Upper lobe of left lung (tissue), 6 donors: ENCODE results near the gene NLRP11. TPM values are rescaled to one million over a fixed set of nuclear protein-coding genes. Genes with fewer than 3 reads are reported as not detected.

Experiments used
- ATAC-seq, 2 donors: fragments of 200-7000 bp; cut with Tn5 transposase; one replicate each; pipeline ENCODE4 v1.9.1; 2022; ENCODE audit warnings: mild to moderate bottlenecking in 2 of 2, moderate library complexity in 2 of 2; ENCODE audit not compliant: low FRiP score in 2 of 2
- DNase-seq, 2 donors: peaks; one replicate each; pipeline ENCODE4 v3.0.0-alpha.2; 2019 to 2020
- H3K27ac ChIP-seq, 4 donors: fragments of 200-600 bp; sonication (generic); one replicate each; pipeline ENCODE4 v1.5.1; 2016 to 2019
- H3K27me3 ChIP-seq, 4 donors: fragments of 200-600 bp; sonication (generic); one replicate each; pipeline ENCODE4 v1.5.1; 2017 to 2019
- H3K36me3 ChIP-seq, 4 donors: fragments of 200-600 bp; sonication (generic); one replicate each; pipeline ENCODE4 v1.5.1; 2016 to 2019
- H3K4me1 ChIP-seq, 4 donors: fragments of 200-600 bp; sonication (generic); one replicate each; pipeline ENCODE4 v1.5.1; 2018 to 2019
- H3K4me3 ChIP-seq, 4 donors: fragments of 200-600 bp; sonication (generic); one replicate each; pipeline ENCODE4 v1.5.1; 2017 to 2019; ENCODE audit warnings: mild to moderate bottlenecking in 2 of 4, moderate library complexity in 1 of 4
- H3K9me3 ChIP-seq, 4 donors: fragments of 200-600 bp; sonication (generic); one replicate each; pipeline ENCODE4 v1.5.1; 2018 to 2019
- EP300 ChIP-seq, 4 donors: sonication (generic); formaldehyde crosslinking; IDR thresholded peaks; one replicate each; pipeline ENCODE4 v1.5.1; 2017; ENCODE audit warnings: antibody characterized with exemption in 4 of 4, control low read depth in 2 of 4
- POLR2A ChIP-seq, 4 donors: fragments of 450-650 bp; IDR thresholded peaks; one replicate each; pipeline ENCODE4 v1.5.1; 2016 to 2017; ENCODE audit warnings: antibody characterized with exemption in 4 of 4, mild to moderate bottlenecking in 2 of 4
- POLR2AphosphoS5 ChIP-seq, 2 donors: sonication (generic); formaldehyde crosslinking; IDR thresholded peaks; one replicate each; pipeline ENCODE4 v1.5.1; 2017; ENCODE audit warnings: antibody characterized with exemption in 2 of 2
- WGBS, 2 donors: methylation state at CpG; one replicate each; pipeline ENCODE4 v1.1.5; 2017 to 2018; 5-methylcytosine and 5-hydroxymethylcytosine counted together
- total RNA-seq, 6 donors: library from RNA; depleted of rRNA in 4 of 6; stranded (reverse); fragments of >200 nt in 4 of 6; gene quantifications; one replicate each; pipeline versions ENCODE4 v1.1.0 to v1.2.1, GENCODE V29; 2016 to 2021
- TF ChIP-seq, protein P1 (sequence below), 6 experiments: fragments of 450-650 bp in 4 of 6; fragments of 200-600 bp in 2 of 6; sonication (generic) in 2 of 6; IDR thresholded peaks; one replicate each; pipeline ENCODE4 v1.5.1; 2016 to 2019; ENCODE audit warnings: antibody characterized with exemption in 6 of 6
- donor health status: DM: no; HTN: no; CAD: no; lungs with moderate emphysema.
- donor health status: DM: no; HTN: yes; CAD: no; lungs with severe emphysema.

The NLRP11 gene
- total RNA-seq, 6 donors from 2014 or later: not detected

DNA sequence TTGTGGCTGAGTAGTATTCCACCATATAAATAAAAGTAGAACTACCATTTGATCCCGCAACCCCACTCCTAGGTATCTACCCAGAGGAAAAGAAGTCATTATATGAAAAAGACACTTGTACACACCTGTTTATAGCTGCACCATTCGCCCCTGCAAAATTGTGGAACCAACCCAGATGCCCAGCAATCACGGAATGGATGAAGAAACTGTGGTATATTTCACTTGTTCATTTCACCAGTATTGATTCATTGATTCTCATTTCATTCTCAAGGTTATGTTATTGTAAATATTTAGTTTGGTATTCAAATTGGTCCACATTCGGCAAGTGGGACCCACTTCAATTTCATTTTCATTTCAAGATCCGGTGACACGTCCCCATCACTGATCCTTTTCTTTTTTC, 81.1 kb downstream of the NLRP11 start:
- H3K27ac ChIP-seq: no peak overlapping the region
- no peaks in the 10 kb centered on the region for H3K36me3 ChIP-seq
- H3K4me1 ChIP-seq: no peaks in the 10 kb centered on the region
- DNase-seq: no peak
- no peak for ATAC-seq
- H3K27me3 ChIP-seq: no peaks in the 10 kb centered on the region
- H3K9me3 ChIP-seq: no peaks in the 10 kb centered on the region
- TF ChIP-seq POLR2AphosphoS5 (IDR thresholded peaks at IDR 0.05) (no peak), POLR2A (IDR thresholded peaks at IDR 0.05) (no peak), EP300 (IDR thresholded peaks at IDR 0.05) (no peak)
- TF ChIP-seq, protein P1, sequence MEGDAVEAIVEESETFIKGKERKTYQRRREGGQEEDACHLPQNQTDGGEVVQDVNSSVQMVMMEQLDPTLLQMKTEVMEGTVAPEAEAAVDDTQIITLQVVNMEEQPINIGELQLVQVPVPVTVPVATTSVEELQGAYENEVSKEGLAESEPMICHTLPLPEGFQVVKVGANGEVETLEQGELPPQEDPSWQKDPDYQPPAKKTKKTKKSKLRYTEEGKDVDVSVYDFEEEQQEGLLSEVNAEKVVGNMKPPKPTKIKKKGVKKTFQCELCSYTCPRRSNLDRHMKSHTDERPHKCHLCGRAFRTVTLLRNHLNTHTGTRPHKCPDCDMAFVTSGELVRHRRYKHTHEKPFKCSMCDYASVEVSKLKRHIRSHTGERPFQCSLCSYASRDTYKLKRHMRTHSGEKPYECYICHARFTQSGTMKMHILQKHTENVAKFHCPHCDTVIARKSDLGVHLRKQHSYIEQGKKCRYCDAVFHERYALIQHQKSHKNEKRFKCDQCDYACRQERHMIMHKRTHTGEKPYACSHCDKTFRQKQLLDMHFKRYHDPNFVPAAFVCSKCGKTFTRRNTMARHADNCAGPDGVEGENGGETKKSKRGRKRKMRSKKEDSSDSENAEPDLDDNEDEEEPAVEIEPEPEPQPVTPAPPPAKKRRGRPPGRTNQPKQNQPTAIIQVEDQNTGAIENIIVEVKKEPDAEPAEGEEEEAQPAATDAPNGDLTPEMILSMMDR (IDR thresholded peaks at IDR 0.05): no peak
- no peak overlapping the region for H3K4me3 ChIP-seq
- 81 to 87% methylated on average over 6 of the region's 6 CpGs for whole genome bisulfite sequencing, 2 donors

DNA sequence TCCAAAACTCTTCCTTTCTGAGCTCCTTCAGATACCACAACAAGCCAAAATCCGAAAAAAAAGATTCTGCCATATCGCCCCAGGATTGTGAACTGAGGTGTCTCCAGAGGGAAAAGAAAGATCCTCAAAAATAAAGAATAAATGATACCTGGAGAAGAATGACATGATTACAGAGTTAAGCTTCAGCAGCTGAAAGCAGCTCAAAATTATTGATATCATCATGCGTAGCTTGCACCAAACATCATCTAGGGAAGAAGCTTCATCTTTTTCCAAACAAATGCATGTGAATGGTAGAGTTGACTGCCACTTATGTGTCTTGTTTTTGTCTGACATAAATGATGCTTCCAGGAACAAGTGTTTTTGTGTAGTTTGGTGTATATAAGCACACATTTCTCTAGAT, 93.5 kb downstream of the NLRP11 start, which contains the start of gene NLRP9:
Gene NLRP9 (minus strand): TSS at position 101 of the 400 bp plus-strand sequence. CDS start 28 bp downstream, at position 73.
- no peak for TF ChIP-seq POLR2AphosphoS5 (IDR thresholded peaks at IDR 0.05)
- TF ChIP-seq EP300 (IDR thresholded peaks at IDR 0.05): no peak
- no peak for TF ChIP-seq POLR2A (IDR thresholded peaks at IDR 0.05)
- TF ChIP-seq, protein P1 (IDR thresholded peaks at IDR 0.05): no peak
- no peaks in the 10 kb centered on the region for H3K4me1 ChIP-seq
- H3K36me3 ChIP-seq: no peaks in the 10 kb centered on the region
- no peak within 1 kb of the TSS for H3K4me3 ChIP-seq
- ATAC-seq (no peak), DNase-seq (no peak)
- H3K27ac ChIP-seq: no peak within 1 kb of the TSS
- no peaks in the 10 kb centered on the region for H3K9me3 ChIP-seq
- H3K27me3 ChIP-seq: no peaks in the 10 kb centered on the region
- WGBS, 2 donors: 91 to 92% methylated on average over 3 of the region's 3 CpGs

Other genes starting within 250 kb of the NLRP11 start
- 10 to 100 TPM; 11.1 to 21.6 (median 16.3) TPM for gene FIZ1, start 232.5 kb downstream of the NLRP11 start, total RNA-seq
- 10 to 100 TPM; 19.9 to 58.7 (median 34.9) TPM for gene ZNF524, start 231.7 kb downstream of the NLRP11 start, total RNA-seq
- gene ZNF865, start 226.4 kb downstream of the NLRP11 start, total RNA-seq: 10 to 100 TPM in 4 of 6 donors, 1 to 10 TPM in 2; 7.7 to 39.8 (median 20.6) TPM
- 10 to 100 TPM in 2 of 6 donors, 1 to 10 TPM in 4; 6.8 to 14.7 (median 8.6) TPM for gene ZNF784, start 207.4 kb downstream of the NLRP11 start, total RNA-seq
- gene ZNF580, start 191.0 kb downstream of the NLRP11 start, total RNA-seq: 10 to 100 TPM; 28.1 to 84.1 (median 38.0) TPM
- 10 to 100 TPM; 15.6 to 38.8 (median 21.9) TPM for gene ZNF581, start 188.3 kb downstream of the NLRP11 start, total RNA-seq
- 10 to 100 TPM; 15.3 to 44.0 (median 17.1) TPM for gene CCDC106, start 183.8 kb downstream of the NLRP11 start, total RNA-seq
- 100 to 1,000 TPM in 4 of 6 donors, 10 to 100 TPM in 2; 57.7 to 294 (median 157) TPM for gene U2AF2, start 177.0 kb downstream of the NLRP11 start, total RNA-seq
- gene EPN1, start 156.8 kb downstream of the NLRP11 start, total RNA-seq: 100 to 1,000 TPM in 4 of 6 donors, 10 to 100 TPM in 2; 59.7 to 357 (median 126) TPM
- gene NLRP9, start 93.6 kb downstream of the NLRP11 start, total RNA-seq: not detected
- not detected for gene RFPL4A, start 72.9 kb downstream of the NLRP11 start, total RNA-seq
- gene RFPL4AL1, start 62.9 kb downstream of the NLRP11 start, total RNA-seq: not detected
- gene NLRP4, start 4.5 kb upstream of the NLRP11 start, total RNA-seq: not detected
- gene NLRP13, start 100.3 kb upstream of the NLRP11 start, total RNA-seq: not detected
- not detected for gene NLRP8, start 115.8 kb upstream of the NLRP11 start, total RNA-seq
- not detected for gene NLRP5, start 154.8 kb upstream of the NLRP11 start, total RNA-seq